Prostate gland (tissue), 2 donors: ENCODE results near the gene TRAF5. TPM values are rescaled to one million over a fixed set of nuclear protein-coding genes. Genes with fewer than 3 reads are reported as not detected.

ENCODE experiments used
- DNase-seq: peaks from one replicate; pipeline ENCODE4 v3.0.0-alpha.2; 2019; ENCODE audit warnings: low spot score
- H3K27ac ChIP-seq, 2 donors: fragments of 200-600 bp; sonication (generic); 2 replicates each; pipeline ENCODE4 v1.5.1; 2017 to 2019
- H3K27me3 ChIP-seq: fragments of 200-600 bp; sonication (generic); replicated peaks from 2 replicates; pipeline ENCODE4 v1.5.1; 2019; ENCODE audit not compliant: insufficient read depth
- H3K36me3 ChIP-seq, 2 donors: fragments of 200-600 bp; sonication (generic); 1 replicate in 1 of 2; 2 replicates in 1 of 2; pipeline versions ENCODE4 v1.5.1 to v1.8.1; 2017 to 2019
- H3K4me1 ChIP-seq: fragments of 200-600 bp; sonication (generic); replicated peaks from 2 replicates; pipeline ENCODE4 v1.5.1; 2019
- H3K4me3 ChIP-seq, 2 donors: fragments of 200-600 bp; sonication (generic); 2 replicates each; pipeline ENCODE4 v1.5.1; 2017 to 2019
- H3K9me3 ChIP-seq: fragments of 200-600 bp; sonication (generic); 2 replicates; pipeline ENCODE4 v1.5.1; 2017
- POLR2A ChIP-seq: fragments of 450-650 bp; IDR thresholded peaks from one replicate; pipeline ENCODE4 v1.6.1; 2016; ENCODE audit warnings: antibody characterized with exemption, mild to moderate bottlenecking
- POLR2AphosphoS5 ChIP-seq: sonication (generic); formaldehyde crosslinking; IDR thresholded peaks from one replicate; pipeline ENCODE4 v1.6.1; 2017; ENCODE audit warnings: antibody characterized with exemption
- WGBS: methylation state at CpG from one replicate; pipeline ENCODE4 v1.1.5; 2018; 5-methylcytosine and 5-hydroxymethylcytosine counted together
- intact Hi-C: fragments of 100-400 bp; cut with DNase I; formaldehyde crosslinking; loops from one replicate; pipeline ENCODE4 v1.14.2; 2022
- total RNA-seq, 2 donors: library from RNA; depleted of rRNA; stranded (reverse); fragments of >200 nt; gene quantifications; one replicate each; pipeline ENCODE4 v1.1.0, GENCODE V29; 2016
- TF ChIP-seq, protein P1 (sequence below), 4 experiments: fragments of 200-600 bp in 2 of 4; fragments of 450-650 bp in 2 of 4; sonication (generic) in 2 of 4; IDR thresholded peaks; 1 replicate in 3 of 4; 2 replicates in 1 of 4; pipeline ENCODE4 v1.5.1; 2016 to 2019; ENCODE audit warnings: antibody characterized with exemption in 4 of 4, mild to moderate bottlenecking in 2 of 4, moderate library complexity in 2 of 4

TRAF5 gene
- total RNA-seq, 2 donors from 2014 or later = 8.0 to 12.6 TPM

DNA sequence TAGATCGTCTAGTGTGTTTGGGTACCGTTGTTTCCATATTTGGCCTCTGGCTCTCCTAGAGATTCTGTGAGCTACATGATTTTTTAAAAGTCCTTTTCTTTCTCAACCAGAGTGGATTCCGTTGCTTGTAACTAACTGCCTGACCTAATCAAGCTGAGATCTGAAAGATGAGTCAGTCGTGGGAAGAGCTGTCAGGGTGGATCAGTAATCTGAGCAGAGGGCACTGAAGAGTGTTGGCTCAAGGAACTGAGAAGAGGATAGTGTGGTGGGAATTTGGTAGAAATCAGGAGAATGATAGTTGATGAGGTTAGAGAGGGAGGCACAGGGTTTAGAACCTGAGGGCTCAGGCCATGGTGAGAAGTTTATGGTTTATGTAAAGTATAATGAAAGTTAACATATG lies 52.2 kb downstream of the TRAF5 start:
- no peak for TF ChIP-seq POLR2A
- DNase-seq = no peak
- Histone ChIP-seq H3K9me3 (no peaks in the 10 kb centered on the region), H3K4me1 (no peaks in the 10 kb centered on the region), H3K4me3 (no peak overlapping the region), H3K27me3 (no peaks in the 10 kb centered on the region), H3K27ac (no peak overlapping the region), H3K36me3 (no peaks in the 10 kb centered on the region)
- 73% methylated on average over 4 of the region's 4 CpGs for WGBS
- intact Hi-C loops = no loop called here

DNA sequence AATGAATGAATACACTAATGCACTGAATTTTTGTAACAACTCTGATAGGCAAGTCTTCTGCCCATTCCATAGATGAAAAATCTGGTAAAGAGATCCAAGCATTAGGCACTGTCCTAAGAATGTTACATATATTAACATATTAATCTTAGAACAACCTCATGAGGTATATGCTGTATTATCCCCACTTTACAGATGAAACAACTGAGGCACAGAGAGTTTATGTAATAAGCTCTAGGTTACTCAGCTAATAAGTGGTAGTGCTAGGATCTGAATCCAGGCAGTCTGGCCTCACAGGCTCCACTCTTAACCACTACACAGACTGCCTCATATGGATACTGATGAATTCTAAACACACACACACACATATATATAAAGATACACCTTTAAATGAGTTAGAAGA lies 52.8 kb downstream of the TRAF5 start:
- H3K4me1 ChIP-seq = no peaks in the 10 kb centered on the region
- intact Hi-C loops = no loop called here
- no peak for DNase-seq
- no peak overlapping the region for H3K4me3 ChIP-seq
- no peaks in the 10 kb centered on the region for H3K36me3 ChIP-seq
- no peak overlapping the region for H3K27ac ChIP-seq
- TF ChIP-seq POLR2A (no peak), POLR2AphosphoS5 (no peak)
- TF ChIP-seq, protein P1, sequence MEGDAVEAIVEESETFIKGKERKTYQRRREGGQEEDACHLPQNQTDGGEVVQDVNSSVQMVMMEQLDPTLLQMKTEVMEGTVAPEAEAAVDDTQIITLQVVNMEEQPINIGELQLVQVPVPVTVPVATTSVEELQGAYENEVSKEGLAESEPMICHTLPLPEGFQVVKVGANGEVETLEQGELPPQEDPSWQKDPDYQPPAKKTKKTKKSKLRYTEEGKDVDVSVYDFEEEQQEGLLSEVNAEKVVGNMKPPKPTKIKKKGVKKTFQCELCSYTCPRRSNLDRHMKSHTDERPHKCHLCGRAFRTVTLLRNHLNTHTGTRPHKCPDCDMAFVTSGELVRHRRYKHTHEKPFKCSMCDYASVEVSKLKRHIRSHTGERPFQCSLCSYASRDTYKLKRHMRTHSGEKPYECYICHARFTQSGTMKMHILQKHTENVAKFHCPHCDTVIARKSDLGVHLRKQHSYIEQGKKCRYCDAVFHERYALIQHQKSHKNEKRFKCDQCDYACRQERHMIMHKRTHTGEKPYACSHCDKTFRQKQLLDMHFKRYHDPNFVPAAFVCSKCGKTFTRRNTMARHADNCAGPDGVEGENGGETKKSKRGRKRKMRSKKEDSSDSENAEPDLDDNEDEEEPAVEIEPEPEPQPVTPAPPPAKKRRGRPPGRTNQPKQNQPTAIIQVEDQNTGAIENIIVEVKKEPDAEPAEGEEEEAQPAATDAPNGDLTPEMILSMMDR (IDR thresholded peaks at IDR 0.05) = no peak
- no peaks in the 10 kb centered on the region for H3K27me3 ChIP-seq
- H3K9me3 ChIP-seq = no peaks in the 10 kb centered on the region

DNA sequence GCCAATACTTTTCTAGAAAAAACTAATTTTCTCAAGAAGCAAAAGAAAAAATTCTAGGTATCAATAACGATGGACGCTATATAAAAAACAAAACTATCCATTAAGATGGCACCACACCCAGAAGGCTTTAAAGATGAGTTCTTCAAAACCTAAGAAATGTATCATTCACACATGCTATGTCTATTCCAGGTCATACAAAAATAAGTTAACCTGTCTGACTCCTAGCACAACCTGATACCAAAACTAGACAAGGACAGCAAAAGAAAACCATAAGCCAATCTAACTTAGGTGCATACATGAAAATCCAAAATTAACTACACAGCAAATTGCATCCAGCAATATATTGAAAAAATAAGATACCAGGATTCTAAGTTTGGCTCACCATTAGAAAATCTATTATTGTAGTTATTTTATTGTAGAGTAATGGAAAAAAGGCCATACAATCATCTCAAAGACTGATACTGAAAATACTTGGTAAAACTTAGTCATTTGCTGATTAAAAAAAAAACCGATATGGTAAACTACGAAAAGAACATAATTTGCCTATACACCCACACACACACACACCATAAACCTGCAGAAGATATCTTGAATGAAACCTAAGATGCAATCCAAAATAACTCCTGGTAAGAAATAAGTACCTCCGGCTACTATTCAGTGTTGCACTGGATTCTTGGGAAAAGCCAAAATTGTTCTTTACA lies 55.0 kb downstream of the TRAF5 start:
- H3K27me3 ChIP-seq = no peaks in the 10 kb centered on the region
- no peak for DNase-seq
- peak overlapping the region in 1 of 2 donors; percentile 50 for H3K4me3 ChIP-seq
- H3K27ac ChIP-seq = no peak overlapping the region
- WGBS = 86% methylated on average over 5 of the region's 5 CpGs
- H3K9me3 ChIP-seq = no peaks in the 10 kb centered on the region
- H3K36me3 ChIP-seq = no peaks in the 10 kb centered on the region
- intact Hi-C loops = loop anchor here (5.0 to 10.0 kb wide), 3 partner anchors 54 to 133 kb away; partner anchors contain the start of gene TRAF5
- no peaks in the 10 kb centered on the region for H3K4me1 ChIP-seq
- TF ChIP-seq, protein P1 (IDR thresholded peaks at IDR 0.05) = no peak
- TF ChIP-seq POLR2AphosphoS5 = no peak
- TF ChIP-seq POLR2A = no peak

DNA sequence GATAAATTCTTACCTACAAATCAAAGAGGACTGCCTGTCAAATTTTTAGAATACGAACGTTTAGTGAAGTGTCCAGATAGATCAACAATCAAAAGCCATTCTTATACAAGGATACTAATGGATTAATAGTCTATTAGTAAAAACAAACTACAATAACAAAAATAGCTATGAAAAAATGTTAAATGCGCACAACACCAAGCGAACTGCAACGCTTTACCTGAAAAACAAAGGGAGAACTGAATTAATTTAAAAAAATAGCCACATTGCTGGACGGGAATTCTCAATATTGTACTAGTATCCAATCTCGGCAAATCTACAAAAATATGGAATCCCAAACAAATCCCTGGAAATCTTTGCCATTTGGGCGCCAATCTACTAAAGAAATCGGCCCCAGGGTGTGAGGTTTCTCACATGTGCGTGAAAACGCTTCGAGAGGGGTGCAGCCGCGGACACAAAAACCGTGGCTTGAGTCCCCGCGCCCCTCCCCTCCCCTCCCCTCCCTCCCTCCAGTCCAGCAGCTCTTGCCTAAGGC lies 55.6 kb downstream of the TRAF5 start:
- no peak for DNase-seq
- intact Hi-C loops = loop anchor here (5.0 to 10.0 kb wide), 3 partner anchors 55 to 133 kb away; partner anchors contain the start of gene TRAF5
- no peaks in the 10 kb centered on the region for H3K36me3 ChIP-seq
- peak overlapping the region; percentile 91 to 98 for H3K27ac ChIP-seq
- TF ChIP-seq POLR2AphosphoS5 = no peak
- no peak for TF ChIP-seq POLR2A
- TF ChIP-seq, protein P1 (IDR thresholded peaks at IDR 0.05) = no peak
- H3K4me3 ChIP-seq = peak overlapping the region; percentile 50 to 63
- no peaks in the 10 kb centered on the region for H3K9me3 ChIP-seq
- H3K27me3 ChIP-seq = no peaks in the 10 kb centered on the region
- no peaks in the 10 kb centered on the region for H3K4me1 ChIP-seq
- 14% methylated on average over 17 of the region's 17 CpGs for WGBS

DNA sequence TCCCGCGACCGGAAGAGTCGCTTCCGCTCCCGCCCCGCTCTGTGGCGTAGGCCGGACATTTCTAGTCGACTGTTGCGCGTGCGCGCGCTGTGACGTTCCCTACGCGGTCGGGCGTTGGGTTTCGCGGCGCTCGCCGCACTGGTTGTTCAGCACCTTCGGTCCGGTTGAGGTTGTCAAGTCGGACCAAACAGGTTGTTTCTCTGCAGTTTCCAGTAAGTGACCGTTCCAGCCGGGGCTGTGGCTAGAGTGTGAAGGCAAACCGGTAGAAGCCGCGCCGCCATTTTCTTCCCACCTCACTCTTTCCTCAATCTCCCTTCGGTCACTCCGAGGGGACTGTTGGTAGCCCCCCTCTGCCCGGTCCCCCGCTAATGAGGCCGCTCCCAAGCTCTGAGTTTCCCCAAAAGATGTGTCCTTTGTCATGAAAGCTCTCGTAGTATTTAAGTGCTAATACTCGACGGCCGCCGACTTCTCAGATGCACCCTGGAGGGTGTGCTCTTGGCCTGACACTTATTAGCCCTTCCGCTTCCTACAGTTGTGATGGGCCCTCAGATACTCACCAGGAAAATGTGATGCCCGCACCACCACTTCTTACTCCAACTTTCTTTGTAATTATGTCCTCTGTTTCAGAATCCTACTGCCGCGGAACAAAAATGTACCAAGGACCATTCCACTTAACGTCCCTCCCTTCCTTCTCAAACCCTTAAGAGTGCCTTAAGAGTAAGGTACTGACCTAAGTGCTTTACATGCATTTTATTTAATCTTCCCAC lies 56.3 kb downstream of the TRAF5 start:
- TF ChIP-seq, protein P1 (IDR thresholded peaks at IDR 0.05) = no peak
- TF ChIP-seq POLR2AphosphoS5 (peak; percentile 93), POLR2A (peak; percentile 84)
- intact Hi-C loops = loop anchor here (5.0 to 10.0 kb wide), 3 partner anchors 56 to 132 kb away; partner anchors contain the start of gene TRAF5
- peak overlapping the region; percentile 91 to 98 for H3K27ac ChIP-seq
- H3K4me1 ChIP-seq = no peaks in the 10 kb centered on the region
- no peaks in the 10 kb centered on the region for H3K27me3 ChIP-seq
- H3K36me3 ChIP-seq = no peaks in the 10 kb centered on the region
- H3K4me3 ChIP-seq = peak overlapping the region; percentile 50 to 63
- DNase-seq = peak; percentile 89
- WGBS = 8% methylated on average over 44 of the region's 49 CpGs
- no peaks in the 10 kb centered on the region for H3K9me3 ChIP-seq
